NB4 (cell line): ENCODE measurements around the gene TIMM23.
"Not testable (repeated sequence)": the region's sequence is repeated elsewhere in the genome, so short reads cannot be mapped to it uniquely, and the experiment has no call there.

Experiments used
- DNase-seq: peaks from one replicate; pipeline ENCODE4 v3.0.0; 2010; ENCODE audit warnings: low read depth
- H3K4me3 ChIP-seq: one replicate; pipeline ENCODE4 v1.5.1; 2011; ENCODE audit warnings: mild to moderate bottlenecking, low read depth, low read length, moderate library complexity
- MAX ChIP-seq: IDR thresholded peaks from 2 replicates; pipeline ENCODE4 v1.6.1; 2011; ENCODE audit warnings: low read depth, low read length
- MYC ChIP-seq: IDR thresholded peaks from 2 replicates; pipeline ENCODE4 v1.6.1; 2011; ENCODE audit warnings: low read depth, low read length
- POLR2A ChIP-seq: IDR thresholded peaks from 2 replicates; pipeline ENCODE4 v1.6.1; 2011; ENCODE audit warnings: mild to moderate bottlenecking; ENCODE audit not compliant: insufficient read length; ENCODE audit errors: extremely low read depth

TIMM23 gene

GRCh38 chr10:45972106-45972812, at the start of gene TIMM23:
TSS of gene TIMM23 (plus strand) at chr10:45972489. CDS start at chr10:45972625, 136 bp downstream.
- DNase-seq: peak; percentile 91
- peak; percentile 62 for TF ChIP-seq MAX
- TF ChIP-seq POLR2A: peak; percentile 52
- TF ChIP-seq MYC: peak; percentile 72
- H3K4me3 ChIP-seq: peak within 1 kb of the TSS; percentile 87

- not testable (repeated sequence) for DNase-seq, H3K4me3 ChIP-seq
Observed at GRCh38 chr10:45926790-45927189, 45.5 kb upstream of the TIMM23 start.

- H3K4me3 ChIP-seq, DNase-seq: not testable (repeated sequence)
Observed at GRCh38 chr10:45931305-45931704, 41.0 kb upstream of the TIMM23 start.

- DNase-seq, H3K4me3 ChIP-seq: not testable (repeated sequence)
Observed at GRCh38 chr10:45934788-45935187, 37.5 kb upstream of the TIMM23 start.

- not testable (repeated sequence) for DNase-seq, H3K4me3 ChIP-seq
Observed at GRCh38 chr10:45939176-45939697, 33.1 kb upstream of the TIMM23 start.

GRCh38 chr10:45941196-45941595, 31.1 kb upstream of the TIMM23 start:
- not testable (repeated sequence) for H3K4me3 ChIP-seq, DNase-seq

GRCh38 chr10:45945476-45945875, 26.8 kb upstream of the TIMM23 start:
- not testable (repeated sequence) for DNase-seq, H3K4me3 ChIP-seq

GRCh38 chr10:45947363-45947762, 24.9 kb upstream of the TIMM23 start:
- H3K4me3 ChIP-seq, DNase-seq: not testable (repeated sequence)

GRCh38 chr10:45948801-45949200, 23.5 kb upstream of the TIMM23 start:
- not testable (repeated sequence) for H3K4me3 ChIP-seq

GRCh38 chr10:45954367-45954766, 17.9 kb upstream of the TIMM23 start:
- DNase-seq, H3K4me3 ChIP-seq: not testable (repeated sequence)

More at GRCh38 chr10:45948801-45949200, 23.5 kb upstream of the TIMM23 start:
- DNase-seq: not testable (repeated sequence)

GRCh38 chr10:45956634-45957033, 15.7 kb upstream of the TIMM23 start:
- H3K4me3 ChIP-seq, DNase-seq: not testable (repeated sequence)

- not testable (repeated sequence) for DNase-seq, H3K4me3 ChIP-seq
Observed at GRCh38 chr10:45957928-45958327, 14.4 kb upstream of the TIMM23 start.

GRCh38 chr10:45962686-45963452, 9.4 kb upstream of the TIMM23 start:
- DNase-seq, H3K4me3 ChIP-seq: not testable (repeated sequence)

- peak overlapping the region; percentile 87 for H3K4me3 ChIP-seq
Observed at GRCh38 chr10:45971019-45971418, 1.3 kb upstream of the TIMM23 start.

GRCh38 chr10:45971742-45972105, 565 bp upstream of the TIMM23 start:
- H3K4me3 ChIP-seq: peak overlapping the region; percentile 87
- DNase-seq: peak; percentile 27

More at GRCh38 chr10:45971019-45971418, 1.3 kb upstream of the TIMM23 start:
- DNase-seq: not testable (repeated sequence)

GRCh38 chr10:45972813-45973169, 502 bp downstream of the TIMM23 start:
- DNase-seq: peak; percentile 34
- peak overlapping the region; percentile 87 for H3K4me3 ChIP-seq

GRCh38 chr10:45974041-45974440, 1.8 kb downstream of the TIMM23 start:
- peak overlapping the region; percentile 87 for H3K4me3 ChIP-seq
- peak; percentile 24 for DNase-seq

GRCh38 chr10:45978554-45978953, 6.3 kb downstream of the TIMM23 start:
- H3K4me3 ChIP-seq, DNase-seq: not testable (repeated sequence)

- DNase-seq: not testable (repeated sequence)
Observed at GRCh38 chr10:45981367-45981766, 9.1 kb downstream of the TIMM23 start.

More at GRCh38 chr10:45981367-45981766, 9.1 kb downstream of the TIMM23 start:
- H3K4me3 ChIP-seq: not testable (repeated sequence)
